ENCODE results near the gene CRB3.

Gene CRB3

DNA sequence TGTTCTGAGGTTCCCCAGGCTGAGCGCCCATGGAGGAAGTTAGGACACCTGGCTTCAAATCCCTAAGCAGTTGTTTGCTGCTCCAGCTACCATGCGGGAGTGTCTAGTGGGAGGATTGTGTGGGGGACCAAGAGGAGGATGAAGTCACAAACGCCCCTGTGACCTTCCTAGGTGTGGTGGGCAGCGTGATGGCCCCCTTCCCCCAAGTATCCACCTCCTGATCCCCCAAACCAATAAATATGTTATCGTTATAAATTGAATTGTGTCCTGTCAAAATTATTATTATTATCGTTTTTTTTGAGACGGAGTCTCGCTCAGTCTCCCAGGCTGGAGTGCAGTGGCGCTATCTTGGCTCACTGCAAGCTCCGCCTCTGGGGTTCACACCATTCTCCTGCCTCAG, 30.4 kb upstream of the CRB3 start, which contains the start of gene SLC25A41:
TSS of gene SLC25A41 (minus strand) at position 101 of the 400 bp plus-strand sequence. CDS start at position 31, 70 bp downstream.
- no peak for DNase-seq

DNA sequence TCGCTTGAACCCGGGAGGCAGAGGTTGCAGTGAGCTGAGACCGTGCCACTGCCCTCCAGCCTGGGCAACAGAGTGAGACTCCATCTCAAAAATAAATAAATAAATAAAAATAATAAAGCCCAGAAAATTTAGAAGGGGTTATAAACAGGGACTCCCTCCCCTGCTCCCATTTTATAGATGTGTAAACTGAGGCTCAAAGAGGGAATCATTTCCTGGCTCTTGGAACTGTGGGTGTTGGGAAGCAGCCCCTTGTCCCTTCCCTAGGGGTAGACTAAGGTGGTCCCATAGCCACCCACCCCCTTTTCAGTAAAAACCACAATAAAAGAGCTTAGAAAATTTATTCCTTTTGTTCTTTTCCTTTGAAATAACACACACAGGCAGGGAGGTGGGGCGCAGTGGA, 24.3 kb upstream of the CRB3 start:
- DNase-seq, result no peak

- DNase-seq, result no peak
These were observed 23.2 kb upstream of the CRB3 start for GRCh38 chr19:6440905-6441304.

- no peak for DNase-seq
These were observed 21.9 kb upstream of the CRB3 start for GRCh38 chr19:6442087-6442688.

GRCh38 chr19:6443986-6444385, 20.1 kb upstream of the CRB3 start:
- no peak for DNase-seq

DNA sequence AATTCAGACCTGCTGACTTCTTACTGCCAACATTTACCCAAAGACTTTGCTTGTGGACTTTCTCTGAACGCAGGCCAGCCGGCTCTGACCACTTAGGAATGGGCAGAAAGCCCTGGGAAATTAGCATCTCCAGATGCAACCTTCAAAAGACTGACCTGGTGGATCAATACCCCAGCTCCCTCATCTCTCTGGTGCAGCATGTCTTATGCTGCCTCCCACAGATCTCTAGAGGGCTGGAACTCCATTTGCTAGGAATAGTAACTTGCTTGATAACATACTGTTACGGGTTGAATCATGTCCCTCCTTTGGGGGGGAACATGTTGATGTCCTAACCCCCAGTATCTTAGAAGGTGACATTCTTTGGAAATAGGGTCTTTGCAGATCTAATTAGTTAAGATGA, 17.6 kb upstream of the CRB3 start:
- no peak for DNase-seq

DNA sequence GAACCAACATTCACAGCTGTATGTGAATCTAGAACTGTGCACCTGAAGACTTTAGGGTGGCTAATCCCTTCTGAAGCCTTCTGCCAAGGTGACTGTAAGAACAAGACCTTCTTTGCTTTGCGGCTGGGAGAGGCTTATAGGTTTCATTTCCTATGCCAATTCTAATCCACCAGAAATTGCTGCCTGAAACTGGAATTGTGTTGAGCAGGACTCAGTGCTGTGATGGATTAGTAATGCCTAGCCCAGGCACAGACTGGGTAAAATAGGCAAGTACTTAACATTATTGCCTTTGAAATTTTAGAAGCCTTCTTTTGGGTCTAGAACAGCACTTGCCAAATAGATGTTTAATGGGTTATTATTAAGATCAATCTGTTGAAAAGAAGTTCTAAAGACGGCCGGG, 16.0 kb upstream of the CRB3 start:
- no peak for DNase-seq

- DNase-seq, result no peak
These were observed 13.9 kb upstream of the CRB3 start for GRCh38 chr19:6450166-6450565.

DNA sequence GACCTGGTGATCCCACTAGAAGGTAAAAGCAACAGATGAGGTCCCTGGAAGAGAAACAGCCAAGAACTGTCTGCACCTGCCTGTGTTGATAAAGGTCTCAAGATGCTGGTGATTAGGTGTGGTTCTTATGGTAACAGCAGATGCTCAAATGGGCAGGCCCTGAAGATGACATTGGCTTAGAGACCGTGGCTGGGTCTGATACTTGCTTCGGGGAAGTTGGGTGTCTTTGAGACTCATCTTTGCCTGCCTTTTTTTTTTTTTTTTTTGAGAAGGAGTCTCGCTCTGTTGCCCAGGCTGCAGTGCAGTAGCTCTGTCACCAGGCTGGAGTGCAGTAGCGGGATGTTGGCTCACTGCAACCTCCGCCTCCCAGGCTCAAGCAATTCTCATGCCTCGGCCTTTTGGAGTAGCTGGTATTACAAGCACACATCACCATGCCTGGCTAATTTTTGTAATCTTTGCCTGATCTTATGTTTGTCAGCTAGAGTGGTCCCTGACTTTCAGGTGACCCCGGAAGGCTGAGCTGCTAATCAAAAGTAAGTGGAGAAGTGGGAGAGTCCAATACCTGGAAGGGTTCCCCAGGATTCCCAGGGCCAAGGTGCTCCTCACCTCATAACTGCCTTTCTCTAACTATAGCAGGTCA, 12.4 kb upstream of the CRB3 start:
- DNase-seq, result no peak

DNA sequence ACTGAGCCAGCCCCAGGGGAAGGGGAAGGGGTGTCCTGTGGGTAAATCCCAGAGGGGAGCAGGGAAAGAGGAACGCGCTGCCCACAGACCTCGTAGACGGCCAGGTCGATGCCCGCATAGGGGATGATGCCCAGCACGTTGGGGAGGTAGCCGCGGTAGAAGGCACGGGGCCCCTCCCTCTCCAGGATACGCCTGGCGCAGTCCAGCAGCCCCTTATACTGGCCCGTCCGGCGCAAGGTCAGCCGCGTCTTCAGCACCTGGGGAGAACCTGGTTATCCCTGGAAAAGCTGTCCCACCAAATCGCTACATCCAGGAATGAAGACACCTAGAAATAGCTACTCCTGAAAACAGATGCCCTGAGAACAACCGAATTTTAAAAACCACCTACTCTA, 11.9 kb upstream of the CRB3 start:
- DNase-seq, result no peak

- DNase-seq, result no peak
These were observed 11.2 kb upstream of the CRB3 start for GRCh38 chr19:6452899-6453298.

DNA sequence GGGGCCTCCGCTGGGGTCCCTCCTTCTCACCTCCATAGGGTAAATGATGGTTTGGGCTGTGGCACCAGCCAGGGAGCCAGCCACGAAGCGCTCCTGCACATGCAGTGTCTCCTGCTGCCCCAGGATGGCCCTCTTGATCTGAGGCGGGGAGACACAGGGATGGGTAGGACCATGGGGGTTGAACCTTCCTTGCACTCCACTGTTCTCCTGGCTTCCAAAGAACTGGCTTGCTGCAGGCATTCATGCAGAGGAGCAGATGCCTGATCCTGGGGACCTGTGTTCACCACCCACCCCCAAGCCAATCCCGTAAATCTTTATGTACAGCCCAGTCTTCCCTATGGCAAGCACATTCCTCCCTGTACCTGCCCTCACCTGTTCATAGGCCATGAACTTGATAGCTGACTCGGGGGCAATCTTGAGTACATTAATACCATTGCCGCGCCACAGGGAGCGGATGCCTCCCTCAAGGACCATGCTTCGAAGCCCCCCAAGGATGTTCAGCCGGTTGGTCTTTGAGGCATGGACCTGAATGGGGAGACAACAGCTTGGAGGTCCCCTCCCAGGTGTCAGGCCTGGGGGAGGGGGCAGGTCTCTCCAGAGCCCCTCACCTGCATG, 10.0 kb upstream of the CRB3 start:
- DNase-seq, result no peak

GRCh38 chr19:6455924-6456323, 8.1 kb upstream of the CRB3 start:
- no peak for DNase-seq

- no peak for DNase-seq
These were observed 5.9 kb upstream of the CRB3 start for GRCh38 chr19:6457958-6458694.

- no peak for DNase-seq
These were observed 5.3 kb upstream of the CRB3 start for GRCh38 chr19:6458695-6459261.

- peak in 1 of 4 experiments; percentile 55 for DNase-seq
These were observed 4.6 kb upstream of the CRB3 start, which contains the start of gene SLC25A23 for GRCh38 chr19:6459262-6460098. Gene SLC25A23 (minus strand): TSS chr19:6459792. CDS start chr19:6459628, 164 bp downstream.

- DNase-seq, result peak; percentile 90 to 94 (median 92)
These were observed 3.8 kb upstream of the CRB3 start for GRCh38 chr19:6460099-6460884.

- no peak for DNase-seq
These were observed 935 bp downstream of the CRB3 start for GRCh38 chr19:6465006-6465405.

DNA sequence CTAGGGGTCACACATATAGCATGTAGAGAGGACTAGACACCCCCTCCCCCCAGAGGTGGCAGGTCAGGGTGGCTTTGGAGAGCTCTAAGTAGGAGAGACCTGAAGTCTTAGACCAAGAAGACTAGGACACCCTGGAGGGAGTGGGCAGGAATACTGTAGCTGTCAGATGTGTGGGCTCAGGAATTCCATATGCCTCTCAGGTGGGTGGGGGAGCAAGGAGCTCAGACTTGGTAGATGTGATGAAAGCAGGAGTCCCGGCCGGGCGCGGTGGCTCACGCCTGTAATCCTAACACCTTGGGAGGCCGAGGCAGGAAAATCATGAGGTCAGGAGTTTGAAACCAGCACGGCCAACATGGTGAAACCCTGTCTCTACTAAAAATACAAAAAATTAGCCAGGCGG, 1.6 kb downstream of the CRB3 start:
- DNase-seq, result no peak

- DNase-seq, result no peak
These were observed 2.6 kb downstream of the CRB3 start for GRCh38 chr19:6466526-6467248.

GRCh38 chr19:6467384-6467783, 3.3 kb downstream of the CRB3 start:
- no peak for DNase-seq

Measured in activated naive CD4-positive, alpha-beta T cell (primary cell).